GM18861 (cell line): ENCODE data around the gene FASN.

ENCODE experiments used
- ATAC-seq: cut with Tn5 transposase; IDR thresholded peaks from one replicate; pipeline ENCODE4 v1.9.1; 2021; ENCODE audit not compliant: unreplicated experiment

Gene FASN

DNA sequence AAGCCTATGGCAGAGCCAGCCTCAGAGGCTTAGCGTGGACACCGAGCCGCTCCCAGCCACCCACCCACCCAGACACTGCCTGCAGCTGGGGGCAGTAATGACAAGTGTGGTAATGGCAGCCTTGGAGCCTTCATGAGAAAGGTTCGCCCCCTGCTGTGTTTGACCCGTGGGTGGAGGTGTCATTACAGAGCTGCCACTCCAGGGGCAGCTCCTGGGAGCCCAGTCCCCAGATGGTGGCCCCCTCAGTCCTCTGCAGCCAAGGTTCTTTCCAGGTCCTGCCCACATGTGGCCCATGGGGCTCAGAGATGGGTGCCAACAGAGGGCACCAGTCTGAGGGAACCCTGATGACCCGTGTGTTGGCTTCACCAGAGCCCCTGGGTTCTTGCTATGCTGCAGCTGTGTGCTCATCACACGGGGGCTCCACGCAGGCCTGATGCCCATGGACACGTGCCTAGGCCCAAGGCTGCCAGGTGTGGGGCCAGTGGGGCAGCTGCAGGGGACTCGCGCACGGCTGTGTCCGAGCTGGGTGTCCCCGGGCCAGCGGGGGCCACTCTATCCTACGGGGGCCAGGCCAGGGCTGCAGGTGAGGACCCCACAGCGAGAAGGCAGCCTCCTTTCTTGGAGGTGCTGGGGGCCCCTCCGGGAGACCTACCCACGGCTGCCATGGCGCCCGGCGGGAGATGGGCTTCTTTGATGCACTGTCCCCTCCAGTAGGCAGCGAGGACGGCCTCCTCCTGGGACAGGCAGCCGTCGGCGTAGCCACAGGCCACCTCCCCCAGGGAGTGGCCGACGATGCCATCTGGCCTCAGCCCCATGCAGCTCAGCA, 8.1 kb downstream of the FASN start:
- no peak for ATAC-seq

DNA sequence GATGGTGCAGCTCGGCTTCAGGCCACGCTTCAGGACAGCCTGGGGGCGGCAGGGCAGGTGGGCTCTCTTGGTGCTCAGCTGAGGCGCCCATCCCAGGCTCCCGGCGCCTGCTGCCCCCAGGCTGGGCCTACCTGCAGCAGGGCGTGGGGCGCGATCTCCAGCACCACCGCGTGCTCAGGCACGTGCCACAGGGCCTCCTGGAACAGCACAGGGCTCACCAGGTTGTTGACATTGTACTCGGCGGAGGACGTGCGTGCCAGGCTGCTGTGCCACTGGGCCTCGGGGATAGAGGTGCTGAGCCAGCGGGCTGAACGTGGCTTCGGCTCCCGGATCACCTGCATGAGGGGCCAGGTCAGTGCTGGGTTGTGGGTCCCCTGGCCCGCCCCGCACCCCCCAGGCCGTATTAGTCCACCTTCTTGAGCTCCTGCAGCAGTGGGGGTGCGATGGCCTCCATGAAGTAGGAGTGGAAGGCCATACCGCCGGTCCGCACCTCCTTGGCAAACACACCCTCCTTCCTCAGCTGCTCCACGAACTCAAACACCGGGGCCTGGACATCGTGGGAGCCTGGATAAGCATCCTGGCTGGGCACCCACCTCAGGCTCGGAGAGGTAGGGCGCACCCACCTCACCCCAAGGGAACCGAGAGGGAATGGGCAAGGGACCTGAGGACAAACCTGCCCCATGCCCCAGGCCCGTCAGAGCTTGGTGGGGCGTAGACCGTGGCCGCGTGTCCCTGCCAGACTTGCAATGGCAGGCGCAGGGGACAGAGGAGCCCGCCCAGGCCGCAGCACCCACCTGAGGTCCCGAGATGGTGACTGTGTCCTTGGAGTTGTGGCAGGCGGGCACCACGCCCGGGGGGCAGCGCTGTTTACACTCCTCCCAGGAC, 9.0 kb downstream of the FASN start:
- ATAC-seq: no peak

DNA sequence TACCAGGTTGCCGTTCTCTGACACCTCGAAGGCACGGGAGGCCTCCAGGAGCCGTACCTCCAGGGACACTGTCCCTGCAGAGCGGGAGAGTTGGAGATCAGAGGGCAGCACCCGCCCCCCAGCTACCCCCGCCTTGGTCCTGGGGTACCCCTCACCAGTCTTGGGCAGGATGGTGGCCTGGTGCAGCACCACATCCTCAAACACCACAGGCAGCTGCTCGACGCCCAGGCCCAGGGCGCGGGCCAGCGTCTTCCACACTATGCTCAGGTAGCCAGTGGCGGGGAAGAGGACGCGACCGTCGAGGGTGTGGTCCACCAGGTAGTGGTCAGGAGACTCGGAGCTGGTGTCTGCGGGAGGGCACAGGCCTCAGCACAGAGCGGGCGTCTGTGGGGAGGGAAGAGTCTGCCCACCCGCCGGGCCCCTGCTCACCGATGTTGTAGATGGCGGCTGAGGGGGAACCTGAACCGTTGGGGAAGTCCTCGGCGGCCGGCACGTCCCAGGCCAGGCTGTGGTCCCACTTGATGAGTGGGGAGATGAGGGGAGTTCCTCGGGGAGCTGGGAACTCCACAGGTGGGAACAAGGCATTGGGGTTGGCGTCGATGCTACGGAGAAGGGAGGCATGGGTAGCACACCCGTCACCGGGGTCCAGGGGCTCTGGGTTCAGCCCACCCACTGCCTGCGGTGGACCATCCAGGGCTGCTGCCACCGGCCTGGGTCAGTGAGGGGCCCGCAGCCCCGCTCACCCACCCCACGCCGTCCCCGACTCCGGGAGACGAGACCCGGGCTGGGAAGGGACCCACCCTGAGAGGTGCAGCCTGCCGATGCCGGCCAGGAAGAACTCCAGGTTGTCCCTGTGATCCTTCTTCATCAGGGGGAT, 9.8 kb downstream of the FASN start:
- ATAC-seq: no peak

DNA sequence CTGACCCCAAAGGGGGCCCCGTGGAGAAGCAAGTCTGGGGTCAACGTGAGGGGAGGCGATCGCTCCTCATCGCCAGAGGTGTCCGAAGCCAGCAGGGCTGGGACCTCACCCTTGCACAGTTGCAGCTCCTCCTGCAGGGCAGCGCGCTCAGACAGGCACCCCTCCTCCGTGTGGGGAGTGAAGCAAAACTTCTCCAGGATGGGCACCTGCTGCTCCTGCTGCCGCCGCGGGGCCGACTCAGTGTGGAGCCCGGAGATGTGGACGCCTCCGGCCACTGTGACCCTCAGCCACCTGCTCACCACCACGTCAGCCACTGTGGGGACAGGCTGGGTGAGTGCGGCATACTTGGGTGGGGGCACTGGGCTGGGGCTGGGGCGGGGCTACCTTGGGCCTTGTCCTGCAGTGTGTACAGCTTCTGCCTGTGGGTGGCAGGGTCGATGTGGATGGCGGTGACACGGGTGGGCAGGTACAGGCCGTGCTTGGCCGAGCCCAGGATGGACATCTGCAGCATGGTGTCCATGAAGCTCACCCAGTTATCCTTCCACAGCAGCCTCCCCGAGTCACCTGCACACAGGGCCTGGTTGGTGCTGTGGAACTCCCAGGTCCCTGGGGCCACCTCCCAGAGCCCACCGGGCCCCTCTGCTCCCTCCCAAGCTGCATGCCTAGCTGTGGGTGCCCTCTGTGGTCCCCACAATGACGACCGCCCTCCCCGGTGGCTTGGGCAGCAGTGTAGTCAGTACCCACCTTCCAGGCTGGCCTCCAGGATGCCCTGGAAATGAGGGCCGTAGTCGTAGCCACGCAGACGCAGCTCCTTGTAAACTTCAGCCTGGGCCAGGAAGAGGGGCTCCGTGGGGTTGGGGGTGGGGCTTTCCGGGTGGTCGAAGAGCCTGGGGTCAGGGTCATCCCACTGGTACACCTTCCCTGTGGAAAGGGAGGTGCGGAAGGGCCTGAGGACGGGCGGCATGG, 10.8 kb downstream of the FASN start:
- ATAC-seq: no peak

DNA sequence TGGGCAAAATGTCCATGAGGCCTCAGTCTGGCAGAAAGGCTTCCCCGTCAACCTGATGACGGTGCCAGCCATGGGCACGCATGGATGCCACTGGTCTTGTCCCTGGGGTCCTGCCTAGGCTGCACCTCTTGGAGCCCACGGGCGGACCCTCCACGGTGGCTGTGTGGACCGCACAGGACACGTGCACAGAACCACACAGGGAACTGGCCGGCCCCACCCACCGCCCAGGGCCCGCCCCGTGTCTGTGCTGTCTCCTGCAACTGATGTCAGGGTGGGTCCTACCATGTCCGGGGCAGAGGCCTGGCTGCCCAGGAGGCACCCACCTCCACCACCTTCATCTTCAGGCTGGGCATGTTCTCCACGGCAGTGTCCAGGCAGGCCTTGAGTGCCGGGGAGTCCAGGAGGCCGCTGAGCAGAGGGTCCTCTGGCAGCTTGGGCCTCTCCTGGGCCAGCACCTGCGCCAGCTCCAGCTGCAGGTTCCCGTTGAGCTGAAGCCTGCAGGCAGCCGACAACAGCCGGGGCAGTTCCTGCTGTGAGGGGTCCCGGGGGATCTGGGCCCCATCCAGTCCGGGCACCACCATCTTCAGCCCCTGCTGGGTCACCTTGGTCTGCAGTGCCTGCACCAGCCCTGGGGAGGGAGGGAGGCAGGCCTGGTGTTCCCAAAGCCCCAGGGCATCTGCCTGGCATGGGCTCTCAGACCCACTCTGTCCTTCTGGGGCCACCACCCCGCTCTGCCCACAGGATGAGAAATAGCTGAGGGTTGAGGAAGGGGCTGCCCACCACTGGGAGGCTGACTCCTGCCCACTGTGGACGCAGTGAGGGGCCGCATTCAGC, 11.9 kb downstream of the FASN start:
- ATAC-seq: no peak

DNA sequence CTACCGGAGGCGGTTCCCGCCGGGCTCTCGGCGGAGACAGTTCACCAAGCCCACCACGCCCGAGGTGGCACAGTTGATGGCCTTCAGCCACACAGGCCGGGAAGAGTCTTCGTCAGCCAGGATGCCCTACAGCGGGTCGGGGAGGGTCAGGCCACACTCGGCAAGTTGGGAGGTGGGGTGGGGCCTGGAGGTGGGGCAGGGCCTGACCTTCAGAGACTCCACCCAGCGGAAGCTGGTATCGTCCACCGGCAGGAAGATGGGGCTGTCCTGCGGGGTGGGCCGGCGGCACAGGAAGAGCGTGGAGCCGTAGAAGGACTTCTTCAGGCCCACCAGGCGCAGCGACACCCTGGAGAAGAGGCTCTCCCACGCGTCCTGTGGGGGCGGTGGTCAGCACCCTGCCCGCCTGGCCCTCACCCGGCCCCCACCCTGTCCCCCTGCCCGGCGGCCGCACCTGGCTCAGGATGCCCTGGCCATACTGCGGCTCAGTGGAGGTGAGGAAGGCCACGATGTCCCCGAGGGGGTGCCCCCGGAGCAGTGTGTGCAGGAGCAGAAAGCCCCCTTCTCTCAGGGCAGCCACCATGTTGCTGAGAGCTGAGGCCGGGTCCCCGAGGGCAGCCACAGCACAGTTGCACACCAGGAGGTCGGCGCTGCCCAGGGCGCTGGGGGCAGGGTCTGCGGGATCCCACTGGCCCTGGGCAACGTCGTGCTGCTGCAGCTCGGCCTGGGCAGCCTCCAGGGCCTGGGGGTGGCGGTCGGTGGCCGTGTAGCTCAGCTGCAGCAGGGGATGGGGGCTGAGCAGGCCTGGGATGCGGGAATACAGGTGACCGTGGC, 12.8 kb downstream of the FASN start:
- ATAC-seq: no peak

DNA sequence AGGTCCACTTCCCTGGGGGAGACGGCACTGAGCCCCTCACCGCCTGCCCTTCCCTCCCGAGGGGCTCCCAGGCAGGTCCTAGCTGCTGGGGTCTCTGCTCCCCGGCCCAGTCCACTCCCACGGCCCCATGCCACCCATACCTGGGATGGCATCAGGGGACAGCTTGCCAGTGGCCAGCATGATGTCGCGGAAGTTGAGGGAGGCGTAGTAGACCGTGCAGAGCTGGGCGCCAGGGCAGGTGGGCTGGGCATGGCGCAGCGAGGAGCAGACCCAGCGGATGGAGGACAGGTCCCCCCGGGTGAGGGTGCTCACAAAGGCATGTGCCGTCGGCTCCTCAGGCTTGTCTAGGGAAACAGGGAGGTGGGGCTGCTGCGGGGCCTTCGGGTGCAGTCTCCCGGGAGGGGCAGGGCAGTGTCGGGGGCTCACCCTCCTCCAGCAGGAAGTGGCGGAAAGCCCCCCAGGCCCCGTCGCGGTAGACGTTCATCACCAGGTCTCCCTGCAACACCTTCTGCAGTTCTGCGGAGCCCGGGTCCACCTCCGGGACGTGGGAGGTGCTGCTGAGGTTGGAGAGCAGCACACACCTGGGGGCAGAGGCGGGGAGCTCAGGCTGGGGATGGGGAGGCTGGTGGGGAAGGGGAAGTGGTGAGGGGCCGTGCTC, 13.5 kb downstream of the FASN start:
- ATAC-seq: no peak

DNA sequence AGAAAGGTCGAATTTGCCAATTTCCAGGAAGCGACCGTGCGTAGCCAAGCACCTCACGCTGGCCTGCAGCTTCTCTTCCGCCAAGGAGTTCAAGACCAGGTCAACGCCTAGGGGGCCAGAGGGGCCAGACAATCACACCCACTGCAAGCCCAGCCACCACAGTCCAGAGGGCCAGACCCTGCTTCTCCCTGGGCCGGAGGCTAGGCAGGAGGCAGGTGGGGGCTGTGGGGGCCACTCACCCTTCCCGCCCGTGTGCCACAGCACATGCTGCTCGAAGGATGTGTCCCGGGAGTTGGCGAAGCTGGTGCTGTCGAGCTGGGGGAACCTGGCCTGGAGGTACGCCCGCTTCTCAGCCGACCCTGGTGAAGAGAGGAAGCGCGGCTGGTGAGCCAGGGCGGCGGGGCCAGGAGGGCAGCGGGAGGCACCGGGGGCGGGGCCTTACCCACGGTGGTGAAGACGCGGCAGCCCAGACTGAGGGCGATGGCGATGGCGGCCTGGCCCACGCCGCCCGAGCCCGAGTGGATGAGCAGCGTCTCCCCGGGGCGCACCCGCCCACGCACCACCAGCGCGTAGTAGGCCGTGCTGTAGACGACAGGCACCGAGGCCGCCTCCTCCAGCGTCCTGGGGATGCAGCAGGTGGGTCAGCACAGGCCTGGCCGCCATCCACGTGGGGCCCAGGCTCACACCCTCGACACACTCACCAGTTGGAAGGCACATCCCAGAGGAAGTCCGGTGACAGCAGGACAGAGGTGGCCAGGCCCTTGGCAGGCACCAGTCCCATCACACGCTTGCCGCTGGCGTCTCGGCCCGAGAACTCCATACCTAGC, 14.3 kb downstream of the FASN start:
- no peak for ATAC-seq

DNA sequence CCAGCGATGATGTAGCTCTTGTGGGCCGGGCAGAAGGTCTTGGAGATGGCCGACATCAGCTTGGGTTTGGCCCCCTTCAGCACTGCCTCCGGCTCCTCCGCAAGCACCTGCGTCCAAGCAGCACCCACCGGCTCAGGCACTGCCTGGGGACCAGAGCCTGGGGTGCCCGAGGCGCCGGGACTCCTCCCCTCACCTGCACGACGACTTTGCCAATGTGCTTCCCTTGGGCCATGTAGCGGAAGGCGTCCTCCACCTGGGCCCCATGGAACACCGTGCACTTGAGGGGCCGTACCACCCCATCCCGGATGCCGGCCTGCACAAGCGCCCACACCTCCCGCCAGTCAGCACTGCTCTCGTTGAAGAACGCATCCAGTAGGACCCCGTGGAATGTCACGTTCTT, 15.0 kb downstream of the FASN start:
- no peak for ATAC-seq

DNA sequence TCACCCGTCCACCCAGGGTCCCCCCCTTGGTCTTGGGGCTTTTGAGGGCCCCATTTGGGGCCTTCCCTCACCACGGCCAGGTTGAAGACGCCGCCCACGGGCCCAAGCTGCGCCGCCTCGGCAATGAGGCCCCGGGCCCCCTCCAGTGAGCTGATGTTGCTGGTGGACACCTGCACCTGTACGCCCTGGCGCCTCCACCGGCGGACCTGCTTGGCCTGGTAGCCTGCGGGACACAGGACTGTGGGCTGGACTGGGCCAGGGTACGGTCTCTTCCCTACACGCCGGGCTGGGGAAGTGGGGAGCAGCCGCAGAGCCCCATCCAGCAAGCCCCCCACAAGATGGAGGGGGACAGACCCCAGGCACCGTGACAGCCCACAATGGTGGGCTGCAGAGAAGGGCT, 15.6 kb downstream of the FASN start:
- ATAC-seq: no peak

DNA sequence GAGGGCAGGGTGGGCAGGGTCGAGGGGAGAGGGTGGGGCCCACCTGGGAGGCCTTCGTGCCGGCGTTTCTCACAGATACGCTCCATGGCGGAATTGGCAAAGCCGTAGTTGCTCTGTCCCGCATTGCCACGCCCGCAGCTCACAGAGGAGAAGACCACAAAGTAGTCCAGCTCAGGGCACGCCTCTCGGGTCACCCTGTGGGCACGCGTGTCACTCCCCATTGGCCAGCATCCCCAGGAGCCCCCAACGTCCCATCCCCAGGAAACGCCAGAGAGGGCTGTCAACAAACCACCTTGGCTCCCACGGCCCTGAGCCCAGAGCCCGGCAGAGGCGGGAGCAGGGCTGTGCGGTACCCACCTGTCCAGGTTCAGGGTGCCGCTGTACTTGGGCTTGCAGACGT, 16.1 kb downstream of the FASN start:
- ATAC-seq: no peak

DNA sequence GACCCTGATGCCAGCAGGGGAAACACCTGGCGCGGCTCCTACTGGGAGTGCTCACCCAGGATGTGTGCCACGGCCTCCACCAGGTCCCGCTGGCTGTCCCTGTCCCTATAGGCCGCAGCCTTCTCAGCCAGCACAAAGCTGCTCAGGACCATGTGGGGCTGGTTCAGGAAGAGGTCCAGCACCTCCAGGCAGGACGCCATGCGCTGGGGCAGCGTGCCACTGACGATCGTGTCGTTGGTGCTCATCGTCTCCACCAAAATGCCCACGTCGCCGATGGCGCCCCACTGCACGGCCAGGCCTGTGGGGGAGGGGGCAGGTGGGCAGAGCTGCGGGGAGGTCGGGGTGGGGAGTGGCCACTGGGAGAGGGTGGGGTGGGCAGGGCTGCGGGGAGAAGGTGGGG, 16.5 kb downstream of the FASN start:
- no peak for ATAC-seq

DNA sequence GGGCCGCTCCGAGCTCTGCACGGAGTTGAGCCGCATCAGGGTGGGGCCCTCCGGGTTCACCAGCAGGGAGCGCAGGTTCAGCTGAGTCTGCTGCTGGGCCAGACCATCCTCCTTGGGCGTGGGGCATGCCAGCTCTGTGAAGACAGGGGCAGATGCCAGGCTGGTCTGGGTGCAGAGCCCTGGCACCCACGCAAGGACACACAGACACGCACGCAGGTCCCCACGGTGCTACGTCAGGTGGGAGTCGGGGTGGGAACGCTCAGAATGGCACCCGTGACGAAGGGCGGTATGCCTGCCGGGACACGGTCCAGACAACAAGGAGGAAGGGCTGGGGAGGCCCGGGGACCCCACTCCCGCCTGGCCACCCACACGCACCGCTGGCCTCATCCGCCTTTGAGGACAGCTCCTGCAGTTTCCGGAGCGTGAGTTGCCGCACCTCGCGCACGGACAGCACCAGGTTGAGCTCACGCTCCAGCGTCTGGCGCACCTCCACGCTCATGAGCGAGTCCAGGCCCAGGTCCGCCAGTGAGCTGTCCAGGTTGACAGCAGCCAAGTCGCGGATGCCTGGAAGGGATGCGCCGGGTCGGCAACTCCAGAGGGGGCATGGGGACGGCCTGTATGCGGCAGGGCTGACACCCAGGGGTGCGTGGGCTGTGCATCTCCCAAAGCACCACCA, 17.1 kb downstream of the FASN start:
- ATAC-seq: no peak

DNA sequence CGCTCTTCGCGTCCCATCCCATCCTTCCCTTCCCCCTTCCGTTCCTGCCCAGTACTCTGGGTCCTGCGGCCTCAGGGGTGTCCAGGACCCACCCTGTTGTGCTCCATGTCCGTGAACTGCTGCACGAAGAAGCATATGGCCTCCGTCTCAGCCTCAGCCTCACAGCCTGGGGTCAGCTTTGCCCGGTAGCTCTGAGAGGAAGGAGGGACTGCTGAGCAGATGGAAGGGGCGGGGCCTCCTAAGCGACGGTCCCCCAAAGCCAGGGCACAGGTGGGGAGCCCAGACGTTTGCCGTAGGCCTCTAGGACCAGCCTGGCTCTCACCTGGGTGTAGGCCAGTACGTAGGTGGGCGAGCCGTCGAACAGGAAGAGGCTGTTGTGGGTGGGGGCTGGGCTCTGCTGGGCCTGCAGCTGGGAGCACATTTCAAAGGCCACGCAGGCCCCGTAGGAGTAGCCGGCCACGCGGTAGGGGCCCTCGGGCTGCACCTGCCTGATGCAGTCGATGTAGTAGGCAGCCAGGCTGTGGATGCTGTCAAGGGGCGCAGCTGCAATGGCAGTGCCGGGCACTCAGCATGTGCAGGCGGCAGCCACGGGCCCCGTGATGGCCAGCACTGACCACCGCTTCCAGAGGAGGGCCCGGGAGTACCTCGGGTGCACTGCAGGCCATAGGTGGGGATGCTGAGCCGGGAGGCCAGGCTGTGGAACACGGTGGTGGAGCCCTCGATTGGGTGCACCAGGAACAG, 17.8 kb downstream of the FASN start:
- ATAC-seq: no peak

DNA sequence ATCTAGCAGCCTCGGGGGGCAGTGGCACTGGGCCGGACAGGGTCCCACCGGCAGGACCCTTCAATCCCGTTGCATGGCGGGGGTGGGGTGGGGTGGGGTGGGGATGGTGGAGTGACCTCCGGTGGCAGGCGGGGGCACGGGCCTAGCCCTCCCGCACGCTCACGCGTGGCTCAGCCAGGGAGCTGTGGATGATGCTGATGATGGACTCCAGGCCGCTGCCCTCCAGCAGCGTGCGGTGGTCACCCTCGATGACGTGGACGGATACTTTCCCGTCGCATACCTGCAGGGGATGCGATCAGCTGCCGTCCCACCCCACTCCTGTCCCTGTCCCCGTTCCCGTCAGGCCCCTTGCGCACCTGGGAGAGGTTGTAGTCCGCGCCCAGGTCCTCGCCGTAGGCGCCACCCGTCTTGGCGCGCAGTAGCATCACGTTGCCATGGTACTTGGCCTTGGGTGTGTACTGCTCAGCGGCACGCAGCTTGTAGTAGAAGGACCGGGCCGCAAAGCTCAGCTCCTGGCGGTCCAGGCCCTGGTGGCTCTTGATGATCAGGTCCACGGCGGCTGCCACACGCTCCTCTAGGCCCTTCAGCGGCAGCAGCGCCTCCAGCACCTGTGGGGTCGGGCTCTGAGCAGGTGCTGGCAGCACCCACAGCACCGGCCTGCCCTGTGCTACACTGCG, 18.9 kb downstream of the FASN start:
- no peak for ATAC-seq
